Stomach smooth muscle (tissue), 2 donors: Measurements from ENCODE around the gene IFNAR2.
"Not testable (repeated sequence)": the region's sequence is repeated elsewhere in the genome, so short reads cannot be mapped to it uniquely, and the experiment has no call there.

Experiments
- H3K27ac ChIP-seq: one replicate; pipeline ENCODE4 v1.7.0; 2013; ENCODE audit warnings: mild to moderate bottlenecking, low read length, inconsistent platforms
- H3K27me3 ChIP-seq, 2 donors: one replicate each; pipeline ENCODE4 v1.7.0; 2013; ENCODE audit warnings: low read length in 2 of 2; ENCODE audit not compliant: insufficient read depth in 2 of 2, control insufficient read depth in 1 of 2
- H3K36me3 ChIP-seq, 2 donors: one replicate each; pipeline ENCODE4 v1.7.0; 2013; ENCODE audit warnings: low read length in 2 of 2; ENCODE audit not compliant: control insufficient read depth in 2 of 2, insufficient read depth in 2 of 2
- H3K4me1 ChIP-seq: one replicate; pipeline ENCODE4 v1.7.0; 2013; ENCODE audit warnings: low read length; ENCODE audit not compliant: control insufficient read depth, insufficient read depth
- H3K4me3 ChIP-seq, 2 donors: one replicate each; pipeline ENCODE4 v1.7.0; 2013; ENCODE audit warnings: low read length in 2 of 2
- H3K9ac ChIP-seq, 2 donors: one replicate each; pipeline ENCODE4 v1.7.0; 2013; ENCODE audit warnings: low read length in 2 of 2, mild to moderate bottlenecking in 1 of 2
- H3K9me3 ChIP-seq, 2 donors: one replicate each; pipeline ENCODE4 v1.7.0; 2013; ENCODE audit warnings: low read length in 2 of 2; ENCODE audit not compliant: control insufficient read depth in 2 of 2
- donor health status: healthy.
- donor health status: Pancreatic carcinoma.

The IFNAR2 gene

DNA sequence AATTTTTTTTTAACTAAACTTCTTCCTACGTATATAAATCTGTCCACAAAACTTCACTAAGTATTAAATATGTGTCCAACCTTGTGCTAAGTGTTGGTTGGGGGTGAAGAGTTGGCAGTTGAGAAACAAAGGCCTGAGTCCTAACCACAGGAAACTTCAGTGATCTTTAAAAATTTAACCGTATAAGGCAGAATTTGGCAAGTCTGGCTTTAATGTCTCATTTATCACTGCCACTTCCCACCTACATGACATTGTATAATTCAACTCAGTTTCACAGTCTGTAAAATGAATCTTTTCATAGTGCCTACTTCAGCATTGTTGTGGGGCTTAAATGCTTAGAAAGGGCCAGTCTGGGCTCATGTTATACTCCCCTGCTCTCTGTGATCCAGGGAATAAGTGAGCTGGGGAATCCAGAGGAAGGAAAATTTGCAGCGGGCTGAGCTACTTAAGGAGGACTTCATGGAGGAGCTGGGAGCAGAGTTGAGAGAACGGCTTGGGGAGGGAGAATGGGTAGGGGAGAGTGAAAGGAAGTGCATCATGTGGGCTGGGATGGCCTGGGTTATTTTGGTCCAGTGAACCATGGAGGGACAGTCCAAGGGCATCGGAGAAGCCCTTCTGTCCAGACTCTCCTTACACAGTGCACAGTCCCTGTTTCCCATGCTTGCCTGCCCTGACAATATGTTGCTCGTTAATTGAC, 14.5 kb downstream of the IFNAR2 start:
- Histone ChIP-seq H3K36me3 (peaks cover 18 to 25% of the 10 kb centered on the region in 2 donors), H3K27ac (no peak overlapping the region), H3K4me1 (no peaks in the 10 kb centered on the region), H3K9me3 (no peaks in the 10 kb centered on the region), H3K9ac (no peak overlapping the region), H3K27me3 (no peaks in the 10 kb centered on the region), H3K4me3 (no peak overlapping the region)

DNA sequence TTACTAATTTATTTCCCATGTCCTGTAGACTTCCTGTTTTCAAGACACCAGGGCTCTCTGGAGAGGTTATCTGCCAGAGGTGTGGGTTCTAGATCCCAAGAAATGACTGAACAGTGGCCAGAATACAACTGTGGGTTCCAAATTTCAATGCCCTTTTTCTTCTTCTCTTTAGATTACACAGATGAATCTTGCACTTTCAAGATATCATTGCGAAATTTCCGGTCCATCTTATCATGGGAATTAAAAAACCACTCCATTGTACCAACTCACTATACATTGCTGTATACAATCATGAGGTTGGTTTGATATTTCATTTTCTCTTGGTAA, 15.0 kb downstream of the IFNAR2 start:
- Histone ChIP-seq H3K9me3 (no peaks in the 10 kb centered on the region), H3K9ac (no peak overlapping the region), H3K27me3 (no peaks in the 10 kb centered on the region), H3K4me3 (no peak overlapping the region), H3K27ac (no peak overlapping the region), H3K4me1 (no peaks in the 10 kb centered on the region), H3K36me3 (peaks cover 18 to 30% of the 10 kb centered on the region in 2 donors)

DNA sequence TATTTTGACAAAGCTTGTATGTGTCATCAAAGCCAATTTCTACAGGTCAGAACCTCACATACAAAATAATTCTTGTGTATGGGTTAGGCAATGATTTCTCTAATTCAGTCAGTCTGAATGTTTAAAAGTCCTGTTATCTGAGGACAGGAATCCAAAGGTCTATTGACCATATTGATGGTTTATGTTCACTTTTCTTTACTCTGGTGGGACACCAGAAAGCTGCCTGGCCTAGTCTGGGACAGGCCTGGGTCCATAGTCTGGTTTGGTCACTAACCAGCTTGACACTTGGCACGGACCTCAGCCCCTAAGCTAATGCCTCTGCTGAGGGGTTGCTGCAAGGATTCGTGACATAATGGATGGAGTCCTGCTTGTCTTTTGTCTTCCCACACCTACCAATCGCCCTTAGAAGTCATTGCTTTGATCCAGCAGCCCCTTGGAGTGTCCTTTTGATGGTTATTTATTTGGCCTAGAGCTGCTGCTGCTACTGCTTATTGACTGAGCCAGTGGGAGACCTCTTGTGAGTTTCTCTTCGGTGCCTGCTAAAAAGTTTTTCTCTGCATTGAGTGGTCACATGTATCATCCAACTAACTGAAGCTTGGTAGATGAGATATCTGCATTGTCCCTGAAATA, 15.7 kb downstream of the IFNAR2 start:
- Histone ChIP-seq H3K4me3 (no peak overlapping the region), H3K9me3 (no peaks in the 10 kb centered on the region), H3K4me1 (no peaks in the 10 kb centered on the region), H3K36me3 (peaks cover 18 to 32% of the 10 kb centered on the region in 2 donors), H3K9ac (no peak overlapping the region), H3K27ac (no peak overlapping the region), H3K27me3 (no peaks in the 10 kb centered on the region)

DNA sequence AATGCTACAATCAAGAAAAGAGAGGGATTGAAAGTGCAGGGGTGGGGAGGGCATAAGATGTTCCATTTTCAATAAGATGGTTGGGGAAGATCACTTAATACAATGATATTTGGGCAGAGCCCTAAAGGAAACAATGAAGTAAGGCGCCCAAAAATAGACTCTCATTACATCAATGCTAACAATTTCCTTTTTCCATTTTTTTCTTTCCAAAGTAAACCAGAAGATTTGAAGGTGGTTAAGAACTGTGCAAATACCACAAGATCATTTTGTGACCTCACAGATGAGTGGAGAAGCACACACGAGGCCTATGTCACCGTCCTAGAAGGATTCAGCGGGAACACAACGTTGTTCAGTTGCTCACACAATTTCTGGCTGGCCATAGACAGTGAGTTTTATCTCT, 16.8 kb downstream of the IFNAR2 start:
- no peaks in the 10 kb centered on the region for H3K9me3 ChIP-seq
- H3K36me3 ChIP-seq: peaks cover 23 to 38% of the 10 kb centered on the region in 2 donors
- H3K27ac ChIP-seq: no peak overlapping the region

DNA sequence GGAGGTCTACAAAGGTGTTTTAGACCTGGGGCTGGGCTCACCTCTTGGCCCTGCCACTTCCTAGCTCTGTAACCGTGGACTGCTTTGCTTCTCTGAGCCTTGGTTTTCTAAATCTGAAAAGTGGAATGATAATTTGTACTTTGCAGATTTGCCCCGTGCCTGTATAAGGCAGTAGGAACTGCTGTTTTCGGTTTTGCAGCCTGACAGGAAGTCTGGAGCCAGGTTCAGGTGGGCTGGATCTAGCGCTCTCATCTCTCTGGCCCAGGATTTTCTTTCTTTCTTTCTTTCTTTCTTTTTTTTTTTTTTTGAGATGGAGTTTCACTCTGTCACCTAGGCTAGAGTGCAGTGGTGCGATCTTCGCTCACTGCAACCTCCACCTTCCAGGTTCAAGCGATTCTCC, 17.2 kb downstream of the IFNAR2 start:
- H3K36me3 ChIP-seq: peaks cover 23 to 38% of the 10 kb centered on the region in 2 donors
- H3K4me1 ChIP-seq: no peaks in the 10 kb centered on the region
- H3K27me3 ChIP-seq: no peaks in the 10 kb centered on the region
- no peak overlapping the region for H3K9ac ChIP-seq
- no peak overlapping the region for H3K4me3 ChIP-seq
- no peak overlapping the region for H3K27ac ChIP-seq
- H3K9me3 ChIP-seq: no peaks in the 10 kb centered on the region

More for the DNA sequence above, 16.8 kb downstream of the IFNAR2 start:
- H3K4me1 ChIP-seq: no peaks in the 10 kb centered on the region
- no peak overlapping the region for H3K4me3 ChIP-seq
- no peak overlapping the region for H3K9ac ChIP-seq
- no peaks in the 10 kb centered on the region for H3K27me3 ChIP-seq

DNA sequence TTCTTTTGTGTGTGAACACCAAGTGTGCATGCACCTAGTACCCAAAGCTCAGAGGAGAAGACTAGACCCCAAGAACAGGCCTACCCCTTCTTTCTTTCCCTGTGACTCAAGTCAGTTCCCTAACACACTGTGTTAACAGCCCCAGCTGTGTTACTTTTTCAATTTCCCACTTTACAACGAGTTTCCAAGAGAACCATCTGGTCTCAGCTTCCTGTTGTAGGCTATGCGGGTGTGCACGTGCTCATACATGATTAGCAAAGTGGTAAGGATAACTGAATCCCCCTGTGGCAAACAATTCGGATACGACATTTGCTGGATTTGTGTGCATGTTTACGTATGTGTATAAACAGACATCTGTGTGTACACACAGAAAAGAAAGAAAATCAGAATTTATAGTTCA, 17.9 kb downstream of the IFNAR2 start:
- H3K4me1 ChIP-seq: no peaks in the 10 kb centered on the region
- H3K27me3 ChIP-seq: no peaks in the 10 kb centered on the region
- no peak overlapping the region for H3K9ac ChIP-seq
- H3K36me3 ChIP-seq: peaks cover 27 to 36% of the 10 kb centered on the region in 2 donors
- no peaks in the 10 kb centered on the region for H3K9me3 ChIP-seq
- no peak overlapping the region for H3K27ac ChIP-seq
- no peak overlapping the region for H3K4me3 ChIP-seq

DNA sequence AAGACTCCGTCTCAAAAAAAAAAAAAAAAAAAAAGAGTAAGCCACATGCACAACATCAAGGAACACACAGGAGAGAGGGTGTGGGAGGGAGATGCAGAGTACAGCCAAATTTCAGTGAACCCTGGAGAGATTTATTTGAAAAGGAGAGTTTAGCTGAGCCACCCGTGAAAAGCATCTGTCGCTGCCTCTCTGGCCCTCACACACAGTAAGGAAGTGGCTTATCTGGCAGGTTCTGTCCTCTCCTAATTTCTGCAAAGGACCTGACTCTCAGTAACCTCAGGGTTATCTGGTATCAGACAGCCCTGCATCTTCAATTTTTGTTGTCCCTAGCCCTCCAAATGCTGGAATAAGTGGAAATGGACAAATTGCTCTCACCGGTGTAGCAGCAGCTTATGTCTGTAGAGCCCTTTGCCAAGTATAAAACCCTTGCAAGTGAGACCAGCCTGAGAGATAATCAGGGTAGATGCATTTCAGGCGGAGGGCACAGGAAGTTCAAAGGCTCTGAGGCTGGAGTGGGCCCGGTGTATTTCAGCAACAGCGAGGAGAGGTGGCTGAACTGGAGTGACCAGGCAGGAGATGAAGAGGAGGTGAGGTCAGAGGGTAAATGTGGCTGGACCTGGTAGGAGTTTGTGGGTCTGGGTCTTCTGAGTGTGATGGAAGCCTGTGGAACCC, 19.7 kb downstream of the IFNAR2 start:
- no peaks in the 10 kb centered on the region for H3K4me1 ChIP-seq
- H3K9me3 ChIP-seq: no peaks in the 10 kb centered on the region
- no peak overlapping the region for H3K4me3 ChIP-seq
- no peak overlapping the region for H3K27ac ChIP-seq
- H3K27me3 ChIP-seq: no peaks in the 10 kb centered on the region
- peaks cover 32 to 47% of the 10 kb centered on the region in 2 donors for H3K36me3 ChIP-seq
- no peak overlapping the region for H3K9ac ChIP-seq

DNA sequence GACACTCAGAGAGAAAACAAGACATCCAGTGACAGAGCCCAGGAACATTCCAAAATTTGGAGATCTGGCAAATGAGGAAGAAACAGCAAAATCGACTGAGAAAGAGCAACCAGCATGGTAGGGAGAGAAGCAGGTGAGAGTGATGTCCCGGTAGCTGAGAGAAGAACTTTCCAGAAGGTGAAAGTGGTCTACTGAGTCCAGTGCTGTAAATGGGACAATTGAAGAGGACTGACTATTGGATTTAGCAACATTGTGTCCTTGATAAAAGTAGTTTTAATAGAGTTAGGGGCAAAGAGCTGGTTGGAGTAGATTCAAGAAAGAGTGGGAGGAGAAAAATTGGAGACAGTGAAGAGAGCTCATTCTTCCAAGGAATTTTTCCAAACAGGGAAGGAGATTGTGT, 21.4 kb downstream of the IFNAR2 start:
- H3K4me1 ChIP-seq: no peaks in the 10 kb centered on the region
- H3K9me3 ChIP-seq: no peaks in the 10 kb centered on the region
- H3K27me3 ChIP-seq: no peaks in the 10 kb centered on the region
- H3K9ac ChIP-seq: no peak overlapping the region
- H3K4me3 ChIP-seq: no peak overlapping the region
- peaks cover 36 to 48% of the 10 kb centered on the region in 2 donors for H3K36me3 ChIP-seq
- H3K27ac ChIP-seq: no peak overlapping the region

DNA sequence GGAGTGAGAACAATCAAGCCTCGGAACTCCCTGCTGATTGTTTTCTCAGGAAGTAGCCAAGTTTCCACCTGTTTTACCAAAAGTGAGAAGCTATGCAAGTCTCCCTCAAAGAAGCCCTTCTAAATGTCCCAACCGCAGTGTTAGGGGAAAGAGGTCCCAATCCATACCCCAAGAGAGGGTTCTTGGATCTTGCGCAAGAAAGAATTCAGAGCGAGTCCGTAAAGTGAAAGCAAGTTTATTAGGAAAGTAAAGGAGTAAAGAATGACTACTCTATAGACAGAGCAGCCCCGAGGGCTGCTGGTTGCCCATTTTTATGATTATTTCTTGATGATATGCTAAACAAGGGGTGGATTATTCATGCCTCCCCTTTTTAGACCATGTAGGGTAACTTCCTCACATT, 23.6 kb downstream of the IFNAR2 start:
- H3K27me3 ChIP-seq, H3K9me3 ChIP-seq, H3K9ac ChIP-seq, H3K27ac ChIP-seq, H3K4me3 ChIP-seq, H3K4me1 ChIP-seq: not testable (repeated sequence)
- peaks cover 36 to 43% of the 10 kb centered on the region in 2 donors for H3K36me3 ChIP-seq

DNA sequence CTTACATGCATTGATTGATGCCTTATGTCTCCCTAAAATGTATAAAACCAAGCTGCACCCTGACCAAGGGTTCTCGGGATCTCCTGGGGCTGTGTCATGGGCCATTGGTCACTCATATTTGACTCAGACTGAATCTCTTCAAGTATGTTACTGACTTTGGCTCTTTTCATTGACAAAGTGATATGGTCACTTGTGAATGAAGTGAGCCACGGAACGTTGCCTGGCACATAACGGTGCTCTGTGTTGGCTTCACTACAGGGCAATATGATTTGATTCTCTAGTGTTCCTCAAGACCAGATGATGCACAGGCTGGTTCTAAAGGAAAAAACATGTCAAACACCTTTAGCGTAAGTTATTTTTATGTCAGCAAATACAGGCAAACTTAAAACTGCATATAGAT, 25.0 kb downstream of the IFNAR2 start:
- Histone ChIP-seq H3K4me3 (no peak overlapping the region), H3K4me1 (no peaks in the 10 kb centered on the region), H3K27me3 (no peaks in the 10 kb centered on the region), H3K9me3 (peaks cover 0 to 3% of the 10 kb centered on the region in 2 donors), H3K36me3 (peaks cover 32 to 35% of the 10 kb centered on the region in 2 donors), H3K27ac (no peak overlapping the region), H3K9ac (no peak overlapping the region)

DNA sequence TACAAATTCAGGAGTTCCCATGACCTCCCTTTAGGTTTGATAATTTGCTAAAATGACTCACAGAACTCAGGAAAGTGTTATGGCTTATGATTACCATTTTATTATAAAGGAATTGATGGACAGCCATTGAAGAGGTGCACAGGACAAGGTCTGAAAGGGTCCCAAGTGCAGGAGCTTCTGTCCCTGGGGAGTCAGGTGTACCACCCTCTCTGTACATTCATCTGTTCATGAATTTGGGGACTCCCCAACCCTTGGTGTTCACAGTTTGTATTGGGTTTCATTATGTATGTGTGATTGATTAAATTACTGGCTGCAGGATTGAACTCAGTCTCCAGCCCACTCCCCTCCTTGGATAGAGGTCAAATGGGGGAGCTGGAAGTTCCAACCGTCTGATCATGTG, 25.7 kb downstream of the IFNAR2 start:
- Histone ChIP-seq H3K36me3 (peaks cover 32 to 33% of the 10 kb centered on the region in 2 donors), H3K9ac (no peak overlapping the region), H3K27ac (no peak overlapping the region), H3K27me3 (no peaks in the 10 kb centered on the region), H3K4me3 (no peak overlapping the region), H3K9me3 (peaks cover 0 to 3% of the 10 kb centered on the region in 2 donors), H3K4me1 (no peaks in the 10 kb centered on the region)
